Peyer's patch (tissue), 4 donors: ENCODE results near the gene TMEM171. TPM values are rescaled to one million over a fixed set of nuclear protein-coding genes. Genes with fewer than 3 reads are reported as not detected.
A peak's percentile ranks its signal among the peaks of the same experiment; 100 is the strongest.

Source experiments
- DNase-seq, 3 donors: peaks; one replicate each; pipeline ENCODE4 v3.0.0-alpha.2; 2017 to 2019
- H3K27ac ChIP-seq, 4 donors: fragments of 200-600 bp; sonication (generic); one replicate each; pipeline ENCODE4 v1.5.1; 2016 to 2019
- H3K27me3 ChIP-seq, 2 donors: fragments of 200-600 bp; sonication (generic); one replicate each; pipeline ENCODE4 v1.5.1; 2019
- H3K36me3 ChIP-seq, 3 donors: fragments of 200-600 bp; sonication (generic); one replicate each; pipeline ENCODE4 v1.5.1; 2016 to 2019
- H3K4me1 ChIP-seq, 4 donors: fragments of 200-600 bp; sonication (generic); one replicate each; pipeline ENCODE4 v1.5.1; 2016 to 2019
- H3K4me3 ChIP-seq, 4 donors: fragments of 200-600 bp; sonication (generic); 1 replicate in 3 of 4; 2 replicates in 1 of 4; pipeline ENCODE4 v1.5.1; 2016 to 2019; ENCODE audit warnings: mild to moderate bottlenecking in 1 of 4
- H3K9me3 ChIP-seq, 4 donors: fragments of 200-600 bp; sonication (generic); one replicate each; pipeline ENCODE4 v1.5.1; 2016 to 2019; ENCODE audit warnings: mild to moderate bottlenecking in 1 of 4
- CTCF ChIP-seq, 6 experiments: fragments of 450-650 bp in 4 of 6; fragments of 200-600 bp in 2 of 6; sonication (generic) in 1 of 6; IDR thresholded peaks; one replicate each; pipeline ENCODE4 v1.5.1; 2017 to 2019; ENCODE audit warnings: antibody characterized with exemption in 6 of 6, mild to moderate bottlenecking in 3 of 6, moderate library complexity in 1 of 6
- POLR2A ChIP-seq, 2 donors: fragments of 450-650 bp; IDR thresholded peaks; one replicate each; pipeline ENCODE4 v1.5.1; 2017; ENCODE audit warnings: antibody characterized with exemption in 2 of 2, mild to moderate bottlenecking in 2 of 2, moderate library complexity in 2 of 2
- total RNA-seq, 4 donors: library from RNA; depleted of rRNA; stranded (reverse); fragments of >200 nt; gene quantifications; one replicate each; pipeline ENCODE4 v1.1.0, GENCODE V29; 2016

The TMEM171 gene
- total RNA-seq, 4 donors from 2014 or later: 5.8 to 114 (median 77.3) TPM

GRCh38 chr5:73121119-73121463, 716 bp downstream of the TMEM171 start:
- Histone ChIP-seq H3K36me3 (peaks cover 0 to 10% (median 0%) of the 10 kb centered on the region in 3 donors), H3K4me1 (peaks cover 0 to 47% (median under 1%) of the 10 kb centered on the region in 4 donors), H3K27ac (peak overlapping the region in 3 of 4 donors; percentile 91 to 99 (median 98)), H3K4me3 (peak overlapping the region in 3 of 4 donors; percentile 32 to 81 (median 70)), H3K27me3 (no peaks in the 10 kb centered on the region), H3K9me3 (no peaks in the 10 kb centered on the region)
- TF ChIP-seq POLR2A (IDR thresholded peaks at IDR 0.05): no peak
- TF ChIP-seq CTCF (IDR thresholded peaks at IDR 0.05): no peak
- no peak for DNase-seq

DNA sequence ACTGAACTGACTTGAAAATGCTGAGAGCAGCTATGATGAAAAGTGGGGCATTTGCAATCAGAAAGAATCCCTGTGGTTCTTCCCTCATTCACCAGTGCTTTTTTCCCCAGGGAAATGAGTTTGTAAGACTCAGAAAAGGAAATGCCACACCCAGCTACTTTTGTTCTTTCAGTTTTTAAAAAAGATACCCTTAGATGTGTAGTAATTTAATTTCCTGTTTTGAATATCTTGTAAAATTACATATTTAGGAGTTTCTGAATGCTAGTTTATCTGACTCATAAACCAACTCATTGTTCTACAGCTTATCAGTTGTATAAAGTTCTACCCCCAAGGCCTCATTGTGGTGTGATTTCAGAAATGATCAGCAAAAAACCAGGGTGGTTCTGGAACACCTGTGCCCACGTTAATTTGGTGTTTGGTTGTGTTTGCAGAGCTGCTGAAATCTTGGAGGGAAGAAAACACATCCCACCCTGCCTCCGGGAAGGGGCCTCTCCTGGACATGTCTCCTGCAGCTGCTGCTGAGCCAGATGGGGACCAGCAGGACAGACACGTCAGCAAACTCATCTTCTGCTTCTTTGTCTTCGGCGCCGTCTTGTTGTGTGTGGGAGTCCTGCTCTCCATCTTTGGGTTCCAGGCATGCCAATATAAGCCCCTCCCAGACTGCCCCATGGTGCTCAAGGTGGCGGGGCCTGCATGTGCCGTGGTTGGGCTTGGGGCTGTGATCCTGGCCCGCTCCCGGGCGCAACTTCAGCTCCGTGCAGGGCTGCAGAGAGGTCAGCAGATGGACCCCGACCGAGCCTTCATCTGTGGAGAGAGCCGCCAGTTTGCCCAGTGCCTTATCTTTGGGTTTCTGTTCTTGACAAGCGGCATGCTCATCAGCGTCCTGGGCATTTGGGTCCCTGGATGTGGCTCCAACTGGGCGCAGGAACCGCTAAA, 2.8 kb downstream of the TMEM171 start:
- Histone ChIP-seq H3K4me1 (peaks cover 0 to 45% (median 1%) of the 10 kb centered on the region in 4 donors), H3K4me3 (peak overlapping the region in 1 of 4 donors; percentile 81), H3K36me3 (peaks cover 0 to 10% (median 0%) of the 10 kb centered on the region in 3 donors), H3K9me3 (no peaks in the 10 kb centered on the region), H3K27ac (peak overlapping the region in 1 of 4 donors; percentile 15), H3K27me3 (no peaks in the 10 kb centered on the region)
- TF ChIP-seq POLR2A (IDR thresholded peaks at IDR 0.05) (no peak), CTCF (IDR thresholded peaks at IDR 0.05) (no peak)
- no peak for DNase-seq

GRCh38 chr5:73125289-73125688, 4.9 kb downstream of the TMEM171 start:
- Histone ChIP-seq H3K4me1 (peaks cover 0 to 43% (median 1%) of the 10 kb centered on the region in 4 donors), H3K27me3 (no peaks in the 10 kb centered on the region), H3K4me3 (no peak overlapping the region), H3K9me3 (no peaks in the 10 kb centered on the region), H3K36me3 (peaks cover 0 to 10% (median 0%) of the 10 kb centered on the region in 3 donors), H3K27ac (peak overlapping the region in 1 of 4 donors; percentile 17)
- peak in 1 of 3 donors; percentile 73 for DNase-seq
- TF ChIP-seq POLR2A (IDR thresholded peaks at IDR 0.05): no peak
- no peak for TF ChIP-seq CTCF (IDR thresholded peaks at IDR 0.05)

- no peaks in the 10 kb centered on the region for H3K27me3 ChIP-seq
- DNase-seq: no peak
- no peak overlapping the region for H3K4me3 ChIP-seq
- peaks cover 0 to 44% (median 1%) of the 10 kb centered on the region in 4 donors for H3K4me1 ChIP-seq
- H3K9me3 ChIP-seq: no peaks in the 10 kb centered on the region
- peaks cover 0 to 10% (median 0%) of the 10 kb centered on the region in 3 donors for H3K36me3 ChIP-seq
- peak overlapping the region in 1 of 4 donors; percentile 17 for H3K27ac ChIP-seq
- no peak for TF ChIP-seq CTCF (IDR thresholded peaks at IDR 0.05)
- no peak for TF ChIP-seq POLR2A (IDR thresholded peaks at IDR 0.05)
Measured at GRCh38 chr5:73126381-73126780, 6.0 kb downstream of the TMEM171 start.

DNA sequence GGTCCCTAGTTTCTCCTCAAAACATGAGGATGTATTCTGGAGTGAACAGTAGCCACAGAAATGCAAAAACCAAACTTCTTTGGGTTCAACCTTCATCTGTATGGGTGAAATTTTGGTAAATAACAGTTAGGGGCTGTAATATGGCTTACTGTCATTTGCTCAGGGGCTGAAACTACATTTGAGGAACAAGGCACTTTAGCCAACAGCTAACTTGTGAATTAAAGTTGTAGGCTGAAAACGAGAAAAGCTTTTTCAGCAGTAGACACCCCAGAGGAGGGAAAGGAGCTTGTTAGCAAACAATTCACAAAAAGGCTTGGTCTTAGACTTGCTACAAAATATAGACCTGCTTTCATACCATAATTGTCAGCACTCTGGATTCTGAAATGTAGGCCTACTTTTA, 6.6 kb downstream of the TMEM171 start:
- Histone ChIP-seq H3K36me3 (peaks cover 0 to 10% (median 0%) of the 10 kb centered on the region in 3 donors), H3K4me3 (no peak overlapping the region), H3K9me3 (no peaks in the 10 kb centered on the region), H3K27me3 (no peaks in the 10 kb centered on the region), H3K4me1 (peaks cover 0 to 48% (median 1%) of the 10 kb centered on the region in 4 donors), H3K27ac (no peak overlapping the region)
- DNase-seq: no peak
- TF ChIP-seq CTCF (IDR thresholded peaks at IDR 0.05): no peak
- TF ChIP-seq POLR2A (IDR thresholded peaks at IDR 0.05): no peak
